HG02938 (cell line): ENCODE data around the gene MRPS27.

Experiments used
- ATAC-seq: cut with Tn5 transposase; IDR thresholded peaks from one replicate; pipeline ENCODE4 v1.9.1; 2021; ENCODE audit warnings: mild to moderate bottlenecking, moderate library complexity; ENCODE audit not compliant: unreplicated experiment

The MRPS27 gene

DNA sequence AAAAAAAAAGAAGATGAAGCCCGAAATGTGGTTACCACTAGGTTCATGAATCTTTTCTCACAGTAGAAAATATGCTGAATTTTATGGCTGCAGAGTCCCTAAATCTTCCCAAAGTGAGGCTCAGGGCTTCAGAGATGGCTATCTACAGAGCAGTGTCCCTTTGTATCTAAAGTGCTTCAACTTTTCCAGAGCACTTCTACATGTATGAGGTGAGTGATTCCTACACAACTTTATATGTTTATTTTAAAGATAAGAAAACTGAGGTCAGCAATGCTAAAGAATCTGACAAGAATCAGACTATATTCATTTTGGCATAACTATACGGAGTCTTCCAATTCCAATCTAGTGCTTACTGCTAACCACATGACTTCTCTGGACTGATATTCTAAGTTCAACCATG lies 53.2 kb downstream of the MRPS27 start:
- ATAC-seq: no peak

DNA sequence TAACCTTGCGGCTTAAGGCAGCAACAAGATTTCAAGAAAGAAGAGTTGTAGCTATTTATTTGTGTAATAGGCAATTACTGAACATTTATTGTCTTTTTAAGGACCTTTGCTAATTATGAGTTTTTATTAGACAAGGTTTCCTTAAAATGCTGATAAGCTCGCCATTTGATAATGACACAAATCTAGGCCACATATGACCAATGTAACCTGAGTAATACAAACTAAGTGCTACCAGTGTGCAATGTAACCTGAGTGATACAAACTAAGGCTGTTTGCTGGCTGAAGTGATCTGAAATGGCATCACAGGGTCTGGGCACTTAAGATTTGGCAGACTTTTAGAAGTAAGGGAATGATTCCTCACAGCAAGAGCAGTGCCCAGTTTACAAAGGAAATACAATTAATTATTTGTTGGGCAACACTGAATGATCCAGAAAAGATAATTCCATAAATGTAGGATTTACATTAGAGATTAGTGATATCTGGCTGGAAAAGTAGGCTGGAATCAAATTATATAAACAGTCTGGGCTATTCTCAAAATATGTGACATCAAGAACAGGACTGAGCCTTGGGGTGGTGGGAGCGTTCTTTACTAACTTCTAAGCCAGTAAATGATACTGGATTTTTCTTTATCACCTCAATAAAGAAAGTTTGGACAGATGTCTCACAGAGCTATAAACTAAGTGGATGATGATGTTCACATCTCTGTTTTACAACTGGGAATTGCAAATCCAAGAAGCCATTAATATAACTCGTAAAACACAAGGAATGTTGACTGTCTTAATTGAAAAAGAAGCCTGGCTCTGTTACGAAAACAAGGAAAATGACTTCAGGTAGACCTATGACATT lies 54.8 kb downstream of the MRPS27 start:
- ATAC-seq: no peak

DNA sequence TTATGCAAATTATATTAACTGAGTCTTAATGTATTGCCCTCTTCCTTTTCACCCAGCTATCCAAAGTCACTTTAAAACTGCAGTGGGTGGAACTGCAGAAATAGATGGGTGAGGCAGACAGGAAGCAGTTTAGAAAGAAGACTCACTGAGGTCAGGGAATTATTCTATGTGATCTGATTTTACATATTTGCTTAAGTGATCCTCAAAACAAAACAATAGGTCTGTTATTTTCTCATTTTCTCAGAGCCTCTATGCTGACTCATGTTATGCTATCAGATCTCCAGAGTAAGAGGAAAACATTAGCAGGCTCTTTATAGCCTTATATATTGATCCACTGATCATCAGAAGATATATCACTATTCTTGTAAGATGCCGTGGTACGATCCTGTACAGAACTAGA lies 63.5 kb downstream of the MRPS27 start:
- ATAC-seq: no peak

DNA sequence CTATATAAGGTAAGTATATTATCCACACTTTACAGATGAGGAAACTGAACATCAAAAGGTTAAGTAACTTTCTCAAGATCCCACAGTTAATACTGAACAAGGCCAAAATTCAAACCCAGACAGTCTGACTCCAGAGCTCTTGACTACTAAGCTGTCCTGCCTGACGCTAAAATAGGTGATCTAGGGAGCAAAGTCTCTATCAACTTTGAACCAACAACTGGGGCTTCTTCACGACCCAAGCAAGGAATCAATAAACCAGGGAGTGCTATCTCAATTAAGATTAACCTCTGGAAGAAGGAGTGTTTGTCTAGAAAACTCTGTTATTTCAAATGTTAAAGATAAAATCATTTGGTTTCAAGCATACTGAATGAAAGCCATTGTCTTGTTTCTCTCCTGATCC lies 64.4 kb downstream of the MRPS27 start:
- ATAC-seq: no peak

DNA sequence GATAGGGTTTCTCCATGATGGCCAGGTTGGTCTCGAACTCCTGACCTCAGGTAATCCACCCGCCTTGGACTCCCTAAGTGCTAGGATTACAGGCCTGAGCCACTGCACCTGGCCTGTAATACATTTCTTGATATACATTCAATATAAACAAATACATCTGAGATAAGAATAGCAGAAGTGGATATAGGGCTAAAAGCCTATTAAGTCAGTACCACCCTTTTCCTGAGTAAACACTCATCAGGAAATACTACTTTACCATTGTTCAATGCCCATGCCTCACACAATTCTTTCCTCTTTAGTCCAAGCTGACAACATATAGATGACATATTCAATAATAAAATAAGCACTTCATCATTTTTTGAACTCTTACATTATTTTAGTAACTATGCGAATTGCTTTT lies 64.8 kb downstream of the MRPS27 start:
- no peak for ATAC-seq

DNA sequence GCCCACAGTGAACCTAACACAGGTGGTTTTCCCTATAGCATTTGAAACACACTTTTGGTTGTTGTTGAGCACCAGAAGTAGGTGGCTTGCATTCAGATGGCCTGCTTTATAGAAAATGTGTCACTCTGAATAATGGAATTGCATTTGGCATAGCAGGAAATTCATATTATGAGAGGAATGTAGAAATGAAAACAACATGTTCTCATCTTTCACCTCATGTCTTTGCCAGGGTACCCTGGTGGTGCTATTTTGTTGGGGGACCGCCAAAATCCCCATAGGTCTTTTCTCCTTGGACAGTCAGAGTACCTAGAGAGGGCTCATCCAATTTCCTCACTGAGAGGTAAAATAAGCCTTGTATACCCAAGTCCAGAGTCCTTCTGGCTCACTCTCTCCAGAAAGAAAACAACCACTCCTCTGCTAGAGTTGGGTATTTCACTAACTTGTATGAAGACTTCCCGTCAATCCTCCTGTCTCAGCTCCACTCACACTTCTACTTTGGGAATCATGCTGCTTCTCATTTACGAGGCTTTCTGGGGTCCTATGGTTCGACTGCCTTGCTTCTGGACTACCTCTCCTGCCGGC lies 67.4 kb downstream of the MRPS27 start:
- ATAC-seq: no peak

DNA sequence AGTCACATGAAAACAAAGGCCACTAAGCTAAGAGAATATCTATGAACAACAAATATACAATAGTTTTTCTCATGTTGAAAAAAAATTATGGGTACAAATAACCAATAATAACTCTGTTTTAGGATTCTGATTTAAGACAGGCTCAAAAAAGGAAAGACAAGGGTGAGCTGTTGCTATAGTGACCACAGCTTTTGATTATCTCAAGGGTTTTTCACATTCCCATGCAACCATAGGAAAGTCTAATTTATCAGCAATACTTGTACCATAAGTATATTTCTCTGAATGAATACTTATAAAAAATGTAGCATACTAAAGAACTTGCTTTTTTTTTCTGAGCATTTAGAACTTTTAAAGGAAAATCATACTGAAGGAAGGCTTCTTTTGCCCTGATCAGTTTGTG lies 68.0 kb downstream of the MRPS27 start:
- ATAC-seq: no peak

DNA sequence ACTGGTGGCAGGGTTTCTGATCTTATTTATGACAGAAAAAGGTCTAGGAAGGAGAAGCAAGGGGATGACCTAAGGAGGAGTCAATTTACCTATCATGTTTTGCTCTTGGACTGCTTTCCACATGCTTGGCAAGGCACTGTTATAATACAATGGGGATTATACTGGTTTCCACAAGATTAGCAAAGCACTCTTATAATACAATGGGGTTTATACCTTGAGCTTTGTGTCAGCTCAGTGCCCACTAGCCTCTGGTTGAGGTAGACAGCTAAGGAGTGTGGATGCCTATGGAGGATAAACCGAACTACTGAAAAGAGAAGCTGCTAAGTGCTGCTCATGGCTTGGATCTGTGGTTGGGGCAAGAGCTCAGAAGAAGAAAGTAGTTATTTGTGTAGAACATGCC lies 68.7 kb downstream of the MRPS27 start:
- ATAC-seq: no peak

DNA sequence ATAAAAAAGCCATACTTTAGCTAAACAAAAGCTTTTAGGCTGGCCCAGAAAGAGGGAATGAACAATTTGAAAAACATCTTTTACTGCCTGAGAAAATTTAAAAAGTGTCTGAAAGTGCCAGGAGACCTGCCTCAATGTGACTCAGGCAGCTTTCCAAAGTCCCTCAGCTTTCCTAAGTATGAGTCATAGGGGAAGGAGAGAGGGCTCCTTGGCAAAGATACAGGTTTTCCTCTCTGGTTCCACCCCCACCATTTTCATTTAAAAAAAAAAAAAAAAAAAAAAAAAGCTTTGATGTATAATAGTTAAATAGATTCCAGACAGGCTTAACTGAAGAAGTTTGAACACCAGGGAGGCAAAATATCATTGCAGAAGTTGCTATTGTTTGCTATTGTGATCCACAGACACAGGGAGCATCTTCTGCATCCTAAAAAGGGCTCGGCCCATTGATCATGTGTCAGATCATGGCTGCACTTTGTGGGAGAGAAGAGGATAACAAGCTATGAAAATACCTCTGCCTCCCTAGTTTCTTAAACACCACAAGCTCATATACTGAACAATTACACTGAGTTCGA lies 71.5 kb downstream of the MRPS27 start:
- no peak for ATAC-seq

DNA sequence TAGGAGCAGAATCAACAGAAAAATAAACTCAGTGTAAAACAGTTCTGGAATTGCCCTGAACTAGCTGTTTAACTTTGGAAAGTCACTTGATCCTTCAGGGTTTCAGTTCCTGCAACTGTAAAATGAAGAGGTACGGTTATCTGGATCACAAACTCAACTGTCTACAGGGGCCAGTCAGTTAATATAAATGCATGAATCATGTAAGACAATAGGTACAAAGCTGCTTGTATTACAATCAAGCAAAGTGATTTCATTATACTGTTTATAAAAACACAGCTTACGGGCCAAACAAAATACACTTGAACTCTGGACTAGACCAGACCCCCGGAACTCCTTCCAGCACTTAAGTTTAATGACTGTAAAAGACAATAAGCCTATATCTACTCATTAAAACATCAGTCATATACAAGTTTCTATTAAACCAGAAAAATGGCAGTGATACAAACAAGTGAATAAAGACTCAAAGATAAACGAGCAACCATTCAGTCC lies 73.0 kb downstream of the MRPS27 start:
- ATAC-seq: no peak

DNA sequence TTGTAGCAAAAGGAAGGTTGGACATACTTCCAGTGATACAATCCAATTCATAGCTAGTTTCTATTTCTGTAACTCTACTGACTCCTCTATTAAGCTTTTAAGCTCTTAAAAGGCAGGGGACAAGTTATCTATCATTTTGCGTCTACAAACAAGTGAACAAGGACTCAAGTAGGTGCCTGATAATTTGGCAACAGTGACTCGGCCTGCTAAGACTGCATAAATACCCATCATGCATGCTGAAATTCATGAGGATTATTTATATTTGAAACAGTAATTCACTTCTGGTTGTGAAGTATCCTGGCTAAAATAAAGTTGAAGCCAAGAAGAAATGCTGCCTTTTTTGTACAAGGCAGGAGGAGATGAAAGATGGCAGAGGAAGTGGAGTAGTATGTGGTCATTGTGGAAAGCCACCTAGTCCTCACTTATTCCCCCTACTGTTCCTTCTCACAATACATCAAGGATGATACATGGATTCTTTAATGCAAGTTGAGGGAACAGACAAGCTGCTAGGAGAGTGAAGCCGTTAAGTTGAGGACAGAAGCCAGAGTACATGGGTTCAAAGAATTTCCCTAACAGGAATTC lies 74.0 kb downstream of the MRPS27 start:
- no peak for ATAC-seq

DNA sequence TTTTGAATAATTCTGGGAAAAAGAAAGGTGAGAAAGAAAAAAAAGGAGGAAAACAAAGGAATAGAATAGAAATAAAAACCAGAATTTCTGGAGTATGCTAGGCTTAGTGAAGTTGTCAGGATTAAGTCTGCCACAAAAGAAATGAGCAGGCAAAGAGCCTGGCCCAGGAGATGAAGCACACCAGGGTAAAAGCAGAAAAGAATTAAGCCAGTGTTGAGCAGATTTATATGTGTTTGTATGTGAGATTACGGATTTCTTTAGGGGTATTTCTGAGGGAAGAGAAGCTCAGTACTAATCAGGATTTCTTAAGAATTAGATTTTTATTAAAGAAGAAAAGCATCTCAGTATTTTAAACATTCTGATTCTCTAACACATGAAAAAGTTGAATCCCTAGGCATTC lies 74.5 kb downstream of the MRPS27 start:
- no peak for ATAC-seq

DNA sequence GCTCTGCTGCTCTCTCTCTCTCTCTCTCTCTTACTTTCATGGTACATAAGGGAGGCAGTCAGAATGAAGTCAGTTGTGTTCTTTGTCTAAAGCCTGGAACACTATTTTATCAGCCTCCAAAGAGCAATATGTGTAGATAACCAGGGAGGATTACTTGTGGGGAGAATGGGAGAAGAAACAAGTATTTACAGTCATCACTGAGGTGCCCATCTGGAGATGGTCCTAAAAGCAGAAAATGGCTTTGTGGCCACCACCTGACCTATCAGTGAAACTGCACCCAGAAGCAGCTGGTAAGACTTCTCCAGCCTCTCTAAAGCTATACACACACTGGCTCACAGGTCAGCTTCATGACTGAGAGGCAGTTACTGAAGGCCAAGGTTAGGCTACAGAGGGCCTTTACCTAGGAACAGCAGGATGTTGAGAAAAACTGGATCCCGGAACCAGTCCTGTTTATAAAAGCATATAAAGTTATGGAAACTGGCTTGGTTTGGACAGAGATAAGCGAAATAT lies 75.1 kb downstream of the MRPS27 start:
- ATAC-seq: no peak

DNA sequence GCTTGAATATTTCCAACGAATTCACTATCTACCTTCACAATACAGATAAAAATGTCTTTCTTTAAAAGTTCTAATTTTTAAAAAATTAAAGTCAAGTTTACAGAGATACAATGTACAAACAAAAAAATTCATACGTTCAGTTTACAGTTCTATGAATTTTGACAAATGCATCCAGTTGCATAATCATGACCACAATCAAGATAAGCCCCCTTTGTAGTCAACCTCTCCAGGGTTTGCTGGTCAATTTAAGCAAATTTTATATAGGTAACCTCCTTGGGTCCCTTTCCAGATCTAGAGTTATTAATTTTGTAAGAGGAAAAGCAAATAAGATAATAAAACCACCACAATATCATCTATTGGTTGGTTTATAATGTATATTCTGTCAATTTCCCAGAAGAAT lies 76.3 kb downstream of the MRPS27 start:
- ATAC-seq: no peak

DNA sequence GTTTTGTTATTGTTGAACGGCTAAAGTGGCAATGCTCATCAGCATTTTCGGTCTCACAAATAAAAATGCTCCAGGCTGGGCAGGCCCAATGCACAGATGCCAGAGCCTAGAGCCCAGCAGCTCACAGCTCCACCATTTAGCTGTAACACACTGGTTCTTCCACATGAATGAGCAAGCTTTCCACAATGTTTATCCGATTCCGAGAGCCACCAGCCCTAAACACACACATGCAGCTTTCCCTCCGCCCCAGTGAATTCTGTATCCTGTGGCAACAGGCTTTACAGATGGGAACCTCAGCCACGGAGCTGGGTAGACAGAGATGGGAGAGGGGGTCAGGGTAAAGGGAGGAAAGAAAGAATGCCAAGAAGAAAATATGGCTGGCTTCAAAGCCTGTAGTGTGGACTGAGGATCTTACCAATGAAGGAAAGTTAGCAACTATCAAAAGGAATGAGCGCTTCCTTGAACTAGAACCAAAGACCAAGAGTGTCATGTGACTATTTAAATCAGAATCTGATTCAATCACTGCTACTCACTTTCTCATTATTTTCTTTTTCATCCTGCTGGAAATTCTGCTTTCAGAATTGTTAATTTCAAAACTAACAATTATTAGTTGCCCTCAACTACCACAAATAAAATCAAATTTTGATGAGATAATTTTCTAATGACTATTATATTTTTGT lies 77.1 kb downstream of the MRPS27 start:
- no peak for ATAC-seq

DNA sequence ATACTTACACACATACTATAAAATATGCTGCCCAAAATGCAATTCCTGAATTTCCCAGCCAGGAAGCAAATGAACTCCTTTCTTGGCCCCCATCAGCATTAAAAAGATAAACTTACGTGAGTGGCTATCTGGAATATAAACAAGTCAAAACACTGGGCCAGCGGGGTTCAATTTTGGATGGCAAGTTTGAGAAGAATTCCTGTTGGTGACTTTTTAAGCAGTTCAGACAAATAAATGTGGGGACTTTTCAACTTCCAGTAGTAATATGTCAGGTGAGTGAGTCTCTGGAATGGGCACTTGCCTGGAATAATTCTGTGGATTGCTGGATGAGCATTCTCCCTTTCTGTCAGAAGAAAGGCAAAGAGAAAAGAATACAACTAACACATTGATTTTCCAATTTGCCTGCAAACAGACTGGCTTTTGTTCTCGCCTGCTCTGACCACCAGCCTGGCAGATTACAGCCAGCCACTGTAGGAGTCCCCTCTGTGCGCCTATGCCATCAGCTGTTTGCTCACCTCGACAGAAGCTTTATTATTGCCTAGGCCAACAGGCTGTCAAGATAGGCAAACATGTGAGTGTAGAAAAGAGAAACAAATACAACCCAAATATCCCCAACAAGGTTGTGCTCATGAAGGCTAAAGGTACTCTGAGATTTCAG lies 78.6 kb downstream of the MRPS27 start:
- ATAC-seq: no peak

DNA sequence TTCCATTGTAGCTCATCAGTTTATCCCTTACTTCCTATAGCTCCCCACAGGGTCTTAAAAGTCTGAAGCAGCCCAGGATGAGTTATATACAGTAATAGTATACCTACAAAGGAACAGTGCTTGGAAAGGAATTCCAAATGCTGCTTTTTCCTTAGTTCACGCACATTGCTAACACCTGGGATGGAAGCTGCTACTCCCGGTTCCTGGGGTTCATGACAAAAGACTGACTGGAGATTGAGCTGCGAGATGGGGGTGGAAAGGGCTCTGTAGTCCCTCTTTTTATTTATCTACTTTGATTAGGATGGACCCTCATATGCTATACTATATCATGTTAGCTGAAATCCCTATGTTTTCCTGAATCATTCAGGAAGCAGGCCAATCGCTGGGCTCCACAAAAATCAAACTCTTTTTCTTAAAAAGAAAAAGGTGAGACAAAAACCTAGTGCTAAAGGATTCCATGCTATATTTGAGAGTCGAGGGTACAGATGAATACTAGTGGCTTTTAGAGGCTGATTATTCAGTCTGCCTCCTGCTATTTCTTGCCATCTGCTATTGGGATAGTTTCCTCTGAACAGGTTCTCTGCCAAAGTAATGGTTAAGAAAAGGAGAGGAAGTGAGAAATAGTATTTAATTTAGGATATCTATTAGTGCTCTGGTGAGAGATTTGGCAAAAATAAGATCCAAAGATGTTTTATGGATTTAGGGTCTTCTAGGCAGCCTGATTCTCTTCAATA lies 81.2 kb downstream of the MRPS27 start:
- ATAC-seq: no peak

DNA sequence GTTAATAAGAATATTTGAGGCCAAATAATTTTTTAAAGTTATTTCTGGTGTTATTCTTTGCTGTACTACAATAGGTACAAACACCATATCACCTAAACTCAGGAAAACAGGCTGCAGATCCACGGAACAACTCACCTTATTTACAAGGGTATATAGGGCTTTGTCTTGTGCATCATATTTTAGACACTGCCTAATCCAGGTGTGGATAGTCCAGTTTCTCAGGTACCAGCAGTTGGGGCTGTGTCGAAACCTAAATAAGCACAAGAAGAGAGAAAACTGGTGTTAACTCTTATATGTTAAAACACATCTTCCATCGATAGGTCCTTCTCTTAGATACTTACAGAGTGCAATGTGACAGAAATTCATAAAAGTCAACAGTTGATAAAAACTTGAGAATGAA lies 82.2 kb downstream of the MRPS27 start:
- ATAC-seq: no peak

DNA sequence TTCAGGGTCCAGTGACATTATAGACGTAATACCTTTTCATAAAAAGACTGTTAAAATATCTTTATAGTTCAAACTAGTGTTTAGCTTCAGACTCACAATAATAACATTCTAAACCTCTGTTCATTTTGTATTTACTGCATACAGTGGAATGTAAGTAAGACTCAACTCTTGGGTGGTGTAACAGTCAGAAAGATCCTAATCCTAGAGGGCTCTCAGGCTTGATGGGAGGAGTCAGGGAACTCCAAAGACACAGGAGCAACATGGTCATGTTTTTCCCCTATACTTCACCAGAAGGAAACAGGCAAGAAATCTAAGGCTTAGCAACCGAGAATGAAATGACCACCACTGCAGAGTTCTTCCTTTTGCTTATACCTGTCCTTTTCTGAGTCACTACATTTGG lies 82.6 kb downstream of the MRPS27 start:
- ATAC-seq: no peak

DNA sequence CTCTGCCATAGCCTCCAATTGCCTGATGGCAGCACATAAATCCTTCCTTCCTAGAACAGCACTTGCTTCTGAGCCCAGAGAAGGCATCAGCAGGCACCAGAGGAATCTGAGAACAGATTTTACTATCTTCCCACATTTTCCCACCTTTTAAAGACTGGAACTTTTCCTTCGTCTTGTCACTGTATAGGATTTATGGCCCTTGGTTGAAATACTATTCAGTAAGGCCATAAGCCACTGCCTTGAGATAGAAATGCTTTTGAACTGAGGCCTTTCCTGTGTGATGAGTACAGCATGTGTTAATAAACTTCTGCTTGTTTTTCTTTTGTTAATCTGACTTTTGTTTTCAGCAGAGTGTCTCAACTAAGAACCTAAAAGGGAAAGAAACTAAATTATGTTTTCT lies 84.3 kb downstream of the MRPS27 start:
- ATAC-seq: no peak
